HEK293 (cell line): ENCODE data around the gene TMEM183A.
A peak's percentile ranks its signal among the peaks of the same experiment; 100 is the strongest.

Experiments used
- EGR2 ChIP-seq: fragments of 450-650 bp; formaldehyde crosslinking; IDR thresholded peaks from 2 replicates; pipeline ENCODE4 v1.5.1; 2016; ENCODE audit warnings: low read depth, missing biosample characterization, missing genetic modification characterization
- GLI4 ChIP-seq: fragments of 450-650 bp; formaldehyde crosslinking; IDR thresholded peaks from 2 replicates; pipeline ENCODE4 v1.5.1; 2016; ENCODE audit warnings: missing biosample characterization, missing genetic modification characterization
- KLF16 ChIP-seq: fragments of 450-650 bp; formaldehyde crosslinking; IDR thresholded peaks from 2 replicates; pipeline ENCODE4 v1.5.1; 2017; ENCODE audit warnings: missing biosample characterization, missing genetic modification characterization
- MYNN ChIP-seq: fragments of 450-650 bp; formaldehyde crosslinking; IDR thresholded peaks from 2 replicates; pipeline ENCODE4 v1.5.1; 2016; ENCODE audit warnings: missing biosample characterization, missing genetic modification characterization, borderline replicate concordance
- OVOL3 ChIP-seq: fragments of 450-650 bp; formaldehyde crosslinking; IDR thresholded peaks from 2 replicates; pipeline ENCODE4 v1.5.1; 2016; ENCODE audit warnings: missing biosample characterization, missing genetic modification characterization
- PRDM4 ChIP-seq: fragments of 450-650 bp; formaldehyde crosslinking; IDR thresholded peaks from 2 replicates; pipeline ENCODE4 v1.5.1; 2017; ENCODE audit warnings: missing biosample characterization, missing genetic modification characterization
- RBAK ChIP-seq: fragments of 450-650 bp; formaldehyde crosslinking; IDR thresholded peaks from 2 replicates; pipeline ENCODE4 v1.5.1; 2016; ENCODE audit warnings: missing biosample characterization, missing genetic modification characterization
- WT1 ChIP-seq: fragments of 450-650 bp; formaldehyde crosslinking; IDR thresholded peaks from 2 replicates; pipeline ENCODE4 v1.5.1; 2016; ENCODE audit warnings: missing biosample characterization, missing genetic modification characterization
- ZBTB20 ChIP-seq: fragments of 450-650 bp; formaldehyde crosslinking; IDR thresholded peaks from 2 replicates; pipeline ENCODE4 v1.5.1; 2016; ENCODE audit warnings: missing biosample characterization, missing genetic modification characterization
- ZBTB21 ChIP-seq: fragments of 450-650 bp; formaldehyde crosslinking; IDR thresholded peaks from 2 replicates; pipeline ENCODE4 v1.5.1; 2017; ENCODE audit warnings: missing biosample characterization, missing genetic modification characterization
- ZBTB26 ChIP-seq: fragments of 450-650 bp; formaldehyde crosslinking; optimal IDR thresholded peaks from 2 replicates; pipeline ENCODE3; 2016; ENCODE audit warnings: missing biosample characterization, mild to moderate bottlenecking, missing genetic modification characterization
- ZBTB48 ChIP-seq: fragments of 450-650 bp; formaldehyde crosslinking; IDR thresholded peaks from 2 replicates; pipeline ENCODE4 v1.5.1; 2016; ENCODE audit warnings: missing biosample characterization, missing genetic modification characterization
- ZEB2 ChIP-seq: fragments of 450-650 bp; formaldehyde crosslinking; IDR thresholded peaks from 2 replicates; pipeline ENCODE4 v1.5.1; 2016; ENCODE audit warnings: missing biosample characterization, missing genetic modification characterization
- ZNF10 ChIP-seq: fragments of 450-650 bp; formaldehyde crosslinking; IDR thresholded peaks from 2 replicates; pipeline ENCODE4 v1.5.1; 2017; ENCODE audit warnings: missing biosample characterization, missing genetic modification characterization
- ZNF16 ChIP-seq: fragments of 450-650 bp; formaldehyde crosslinking; IDR thresholded peaks from 2 replicates; pipeline ENCODE4 v1.5.1; 2016; ENCODE audit warnings: low read depth, missing biosample characterization, missing genetic modification characterization
- ZNF169 ChIP-seq: fragments of 450-650 bp; formaldehyde crosslinking; IDR thresholded peaks from 2 replicates; pipeline ENCODE4 v1.5.1; 2016; ENCODE audit warnings: missing biosample characterization, missing genetic modification characterization
- ZNF266 ChIP-seq: fragments of 450-650 bp; formaldehyde crosslinking; IDR thresholded peaks from 2 replicates; pipeline ENCODE4 v1.5.1; 2016; ENCODE audit warnings: missing biosample characterization, missing genetic modification characterization, low read depth
- ZNF416 ChIP-seq: fragments of 450-650 bp; formaldehyde crosslinking; IDR thresholded peaks from 2 replicates; pipeline ENCODE4 v1.5.1; 2016; ENCODE audit warnings: missing biosample characterization, missing genetic modification characterization
- ZNF449 ChIP-seq: fragments of 450-650 bp; formaldehyde crosslinking; IDR thresholded peaks from 2 replicates; pipeline ENCODE4 v1.5.1; 2017; ENCODE audit warnings: missing biosample characterization, mild to moderate bottlenecking, missing genetic modification characterization, moderate library complexity
- ZNF560 ChIP-seq: fragments of 450-650 bp; formaldehyde crosslinking; IDR thresholded peaks from 2 replicates; pipeline ENCODE4 v1.5.1; 2017; ENCODE audit warnings: missing biosample characterization, missing genetic modification characterization, borderline replicate concordance
- ZNF571 ChIP-seq: fragments of 450-650 bp; formaldehyde crosslinking; IDR thresholded peaks from 2 replicates; pipeline ENCODE4 v1.5.0; 2017; ENCODE audit warnings: missing biosample characterization, missing genetic modification characterization
- ZNF645 ChIP-seq: fragments of 450-650 bp; formaldehyde crosslinking; IDR thresholded peaks from 2 replicates; pipeline ENCODE4; 2016; ENCODE audit warnings: missing biosample characterization, missing genetic modification characterization
- ZNF654 ChIP-seq: fragments of 450-650 bp; formaldehyde crosslinking; IDR thresholded peaks from 2 replicates; pipeline ENCODE4 v1.5.1; 2016; ENCODE audit warnings: low read depth, missing biosample characterization, missing genetic modification characterization
- ZNF670 ChIP-seq: fragments of 450-650 bp; formaldehyde crosslinking; IDR thresholded peaks from 2 replicates; pipeline ENCODE4 v1.5.1; 2016; ENCODE audit warnings: missing biosample characterization, missing genetic modification characterization, low read depth
- ZNF701 ChIP-seq: fragments of 450-650 bp; formaldehyde crosslinking; IDR thresholded peaks from 2 replicates; pipeline ENCODE4 v1.5.1; 2016; ENCODE audit warnings: missing biosample characterization, missing genetic modification characterization
- ZNF76 ChIP-seq: fragments of 450-650 bp; formaldehyde crosslinking; IDR thresholded peaks from 2 replicates; pipeline ENCODE4; 2016; ENCODE audit warnings: low read depth, missing biosample characterization, missing genetic modification characterization, borderline replicate concordance
- ZNF830 ChIP-seq: fragments of 450-650 bp; IDR thresholded peaks from 2 replicates; pipeline ENCODE4 v1.5.0; 2018; ENCODE audit warnings: missing biosample characterization, missing genetic modification characterization, low read depth, mild to moderate bottlenecking, moderate library complexity
- ZNF837 ChIP-seq: fragments of 450-650 bp; formaldehyde crosslinking; IDR thresholded peaks from 2 replicates; pipeline ENCODE4 v1.5.1; 2016; ENCODE audit warnings: missing biosample characterization, missing genetic modification characterization
- TF ChIP-seq, protein P1 (sequence below): fragments of 450-650 bp; formaldehyde crosslinking; IDR thresholded peaks from 2 replicates; pipeline ENCODE4 v1.5.1; 2016; ENCODE audit warnings: missing biosample characterization, missing genetic modification characterization
- TF ChIP-seq, protein P2 (sequence below): fragments of 450-650 bp; formaldehyde crosslinking; IDR thresholded peaks from 2 replicates; pipeline ENCODE4 v1.5.1; 2017; ENCODE audit warnings: missing biosample characterization, missing genetic modification characterization
- TF ChIP-seq, protein P3 (sequence below): fragments of 450-650 bp; formaldehyde crosslinking; IDR thresholded peaks from 2 replicates; pipeline ENCODE4 v1.5.1; 2016; ENCODE audit warnings: missing biosample characterization, missing genetic modification characterization
- TF ChIP-seq, protein P4 (sequence below): fragments of 450-650 bp; formaldehyde crosslinking; IDR thresholded peaks from 2 replicates; pipeline ENCODE4 v1.5.1; 2016; ENCODE audit warnings: missing biosample characterization, missing genetic modification characterization

The TMEM183A gene

GRCh38 chr1:202959276-202959620 lies 47.9 kb upstream of the TMEM183A start (continued):
- TF ChIP-seq ZBTB48 (tag by site-specific recombination) (peak; percentile 72; the same call in 1 of the 2 replicates), OVOL3 (tag by site-specific recombination) (no peak), ZNF571 (tag by site-specific recombination) (no peak), ZNF16 (tag by site-specific recombination) (no peak), ZBTB21 (tag by site-specific recombination) (no peak), WT1 (peak; percentile 36; the same call in 1 of the 2 replicates), ZNF416 (tag by site-specific recombination) (no peak), ZNF830 (tag by site-specific recombination) (no peak), ZNF701 (tag by site-specific recombination) (no peak), ZNF645 (tag by site-specific recombination) (no peak), ZNF670 (tag by site-specific recombination) (no peak), MYNN (tag by site-specific recombination) (peak; percentile 82), ZNF10 (tag by site-specific recombination) (no peak), ZNF654 (tag by site-specific recombination) (no peak), ZNF76 (tag by site-specific recombination) (no peak), EGR2 (tag by site-specific recombination) (no peak), ZBTB20 (tag by site-specific recombination) (no peak; the same call in 1 of the 2 replicates), ZNF266 (tag by site-specific recombination) (no peak), ZEB2 (peak; percentile 91), RBAK (tag by site-specific recombination) (no peak), GLI4 (tag by site-specific recombination) (no peak), ZNF560 (tag by site-specific recombination) (no peak), ZNF169 (no peak), ZBTB26 (tag by site-specific recombination) (no peak), KLF16 (tag by site-specific recombination) (no peak), PRDM4 (tag by site-specific recombination) (no peak), ZNF837 (tag by site-specific recombination) (no peak), ZNF449 (tag by site-specific recombination) (no peak)
- TF ChIP-seq, protein P1, sequence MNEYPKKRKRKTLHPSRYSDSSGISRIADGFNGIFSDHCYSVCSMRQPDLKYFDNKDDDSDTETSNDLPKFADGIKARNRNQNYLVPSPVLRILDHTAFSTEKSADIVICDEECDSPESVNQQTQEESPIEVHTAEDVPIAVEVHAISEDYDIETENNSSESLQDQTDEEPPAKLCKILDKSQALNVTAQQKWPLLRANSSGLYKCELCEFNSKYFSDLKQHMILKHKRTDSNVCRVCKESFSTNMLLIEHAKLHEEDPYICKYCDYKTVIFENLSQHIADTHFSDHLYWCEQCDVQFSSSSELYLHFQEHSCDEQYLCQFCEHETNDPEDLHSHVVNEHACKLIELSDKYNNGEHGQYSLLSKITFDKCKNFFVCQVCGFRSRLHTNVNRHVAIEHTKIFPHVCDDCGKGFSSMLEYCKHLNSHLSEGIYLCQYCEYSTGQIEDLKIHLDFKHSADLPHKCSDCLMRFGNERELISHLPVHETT (tag by site-specific recombination), result no peak
- TF ChIP-seq, protein P2, sequence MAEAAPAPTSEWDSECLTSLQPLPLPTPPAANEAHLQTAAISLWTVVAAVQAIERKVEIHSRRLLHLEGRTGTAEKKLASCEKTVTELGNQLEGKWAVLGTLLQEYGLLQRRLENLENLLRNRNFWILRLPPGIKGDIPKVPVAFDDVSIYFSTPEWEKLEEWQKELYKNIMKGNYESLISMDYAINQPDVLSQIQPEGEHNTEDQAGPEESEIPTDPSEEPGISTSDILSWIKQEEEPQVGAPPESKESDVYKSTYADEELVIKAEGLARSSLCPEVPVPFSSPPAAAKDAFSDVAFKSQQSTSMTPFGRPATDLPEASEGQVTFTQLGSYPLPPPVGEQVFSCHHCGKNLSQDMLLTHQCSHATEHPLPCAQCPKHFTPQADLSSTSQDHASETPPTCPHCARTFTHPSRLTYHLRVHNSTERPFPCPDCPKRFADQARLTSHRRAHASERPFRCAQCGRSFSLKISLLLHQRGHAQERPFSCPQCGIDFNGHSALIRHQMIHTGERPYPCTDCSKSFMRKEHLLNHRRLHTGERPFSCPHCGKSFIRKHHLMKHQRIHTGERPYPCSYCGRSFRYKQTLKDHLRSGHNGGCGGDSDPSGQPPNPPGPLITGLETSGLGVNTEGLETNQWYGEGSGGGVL (tag by site-specific recombination), result no peak
- TF ChIP-seq, protein P3, sequence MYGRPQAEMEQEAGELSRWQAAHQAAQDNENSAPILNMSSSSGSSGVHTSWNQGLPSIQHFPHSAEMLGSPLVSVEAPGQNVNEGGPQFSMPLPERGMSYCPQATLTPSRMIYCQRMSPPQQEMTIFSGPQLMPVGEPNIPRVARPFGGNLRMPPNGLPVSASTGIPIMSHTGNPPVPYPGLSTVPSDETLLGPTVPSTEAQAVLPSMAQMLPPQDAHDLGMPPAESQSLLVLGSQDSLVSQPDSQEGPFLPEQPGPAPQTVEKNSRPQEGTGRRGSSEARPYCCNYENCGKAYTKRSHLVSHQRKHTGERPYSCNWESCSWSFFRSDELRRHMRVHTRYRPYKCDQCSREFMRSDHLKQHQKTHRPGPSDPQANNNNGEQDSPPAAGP (tag by site-specific recombination), result no peak
- TF ChIP-seq, protein P4, sequence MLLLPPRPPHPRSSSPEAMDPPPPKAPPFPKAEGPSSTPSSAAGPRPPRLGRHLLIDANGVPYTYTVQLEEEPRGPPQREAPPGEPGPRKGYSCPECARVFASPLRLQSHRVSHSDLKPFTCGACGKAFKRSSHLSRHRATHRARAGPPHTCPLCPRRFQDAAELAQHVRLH, result no peak
